Stimulated activated CD4-positive, alpha-beta T cell treated with anti-CD3 and anti-CD28 coated beads, Interleukin-2, amount 100 ng/mL, for 48 hours (primary cell): ENCODE measurements around the gene CYBA.
A peak's percentile ranks its signal among the peaks of the same experiment; 100 is the strongest.

Source experiments
- DNase-seq, 2 donors: peaks; one replicate each; pipeline ENCODE4 v3.0.0-alpha.2; 2020

The CYBA gene

DNA sequence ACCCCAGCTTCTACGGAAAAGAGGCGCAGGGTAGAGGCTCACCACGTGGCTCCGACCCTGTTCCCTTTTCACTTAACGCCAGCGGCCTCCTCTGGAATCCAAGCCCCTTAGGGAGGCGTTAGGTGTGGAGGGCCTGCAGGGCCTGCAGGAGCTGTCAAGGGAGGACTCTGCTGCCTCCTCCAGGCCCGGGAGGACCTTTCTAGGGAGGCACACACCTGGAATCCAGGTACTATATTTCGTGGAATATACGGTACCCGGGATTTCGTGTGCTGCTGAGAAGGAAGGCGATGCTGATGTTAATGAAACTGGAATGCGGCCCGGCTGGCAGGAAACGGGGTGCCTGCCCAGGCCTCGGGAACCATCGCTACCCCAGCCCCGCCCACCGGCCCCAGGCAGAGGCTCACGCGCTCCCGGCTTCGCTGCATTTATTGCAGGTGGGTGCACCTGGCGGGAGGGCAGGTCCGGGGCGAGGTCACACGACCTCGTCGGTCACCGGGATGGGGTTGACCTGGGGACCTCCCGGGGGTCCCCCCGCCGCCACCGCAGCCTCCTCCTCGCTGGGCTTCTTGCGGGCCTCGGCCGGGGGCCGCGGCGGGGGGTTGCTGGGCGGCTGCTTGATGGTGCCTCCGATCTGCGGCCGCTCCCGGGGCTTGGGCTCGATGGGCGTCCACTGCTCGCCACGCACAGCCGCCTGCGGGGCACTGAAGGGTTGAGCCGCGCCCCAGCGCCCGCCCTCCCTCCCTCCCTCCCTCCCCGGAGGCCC lies 7.8 kb downstream of the CYBA start:
- DNase-seq, result no peak

DNA sequence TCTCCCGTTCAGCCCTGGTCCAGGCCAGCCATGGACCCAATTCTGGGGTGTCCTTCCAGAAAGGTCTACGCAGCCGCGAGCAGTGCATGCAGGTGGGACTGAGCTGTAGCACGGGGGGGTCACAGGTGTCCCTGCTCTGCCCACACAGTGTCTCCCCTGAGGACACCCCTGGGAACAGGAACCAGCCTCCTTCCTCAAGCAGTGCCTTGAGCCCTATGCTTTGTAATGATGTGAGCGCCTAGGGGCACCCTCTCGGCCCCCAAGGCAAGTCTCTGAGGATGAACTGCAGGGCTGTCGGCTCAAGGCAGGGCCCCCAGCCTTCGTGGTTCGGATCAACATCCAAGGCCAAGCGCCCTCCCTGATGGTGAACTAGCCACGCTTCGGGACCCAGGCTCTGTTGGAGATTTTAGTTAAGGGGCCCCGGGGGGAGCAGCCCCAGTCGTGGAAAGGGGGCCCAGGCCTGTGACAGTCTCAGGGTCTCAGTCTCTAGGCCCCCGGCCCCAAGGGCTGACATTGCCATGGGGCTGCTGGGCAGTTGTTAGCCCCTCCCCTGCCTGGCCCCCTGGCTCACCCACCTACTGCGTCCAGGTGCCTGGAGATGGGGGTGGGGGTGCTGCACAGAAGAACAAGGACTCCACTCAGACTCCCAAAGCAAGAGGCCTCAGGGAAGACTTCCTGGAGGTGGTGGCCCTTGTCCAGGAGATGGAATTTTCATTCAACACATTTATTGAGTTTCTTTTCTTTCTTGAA lies 10.2 kb downstream of the CYBA start:
- no peak for DNase-seq

- no peak for DNase-seq
These were observed 10.8 kb downstream of the CYBA start for GRCh38 chr16:88640039-88640495.

GRCh38 chr16:88639231-88640038 lies 11.4 kb downstream of the CYBA start:
- DNase-seq, result no peak

GRCh38 chr16:88638323-88639230 lies 12.3 kb downstream of the CYBA start, which contains the start of gene IL17C:
TSS of gene IL17C (plus strand) at chr16:88638572. CDS start at chr16:88638642, 70 bp downstream.
- no peak for DNase-seq

DNA sequence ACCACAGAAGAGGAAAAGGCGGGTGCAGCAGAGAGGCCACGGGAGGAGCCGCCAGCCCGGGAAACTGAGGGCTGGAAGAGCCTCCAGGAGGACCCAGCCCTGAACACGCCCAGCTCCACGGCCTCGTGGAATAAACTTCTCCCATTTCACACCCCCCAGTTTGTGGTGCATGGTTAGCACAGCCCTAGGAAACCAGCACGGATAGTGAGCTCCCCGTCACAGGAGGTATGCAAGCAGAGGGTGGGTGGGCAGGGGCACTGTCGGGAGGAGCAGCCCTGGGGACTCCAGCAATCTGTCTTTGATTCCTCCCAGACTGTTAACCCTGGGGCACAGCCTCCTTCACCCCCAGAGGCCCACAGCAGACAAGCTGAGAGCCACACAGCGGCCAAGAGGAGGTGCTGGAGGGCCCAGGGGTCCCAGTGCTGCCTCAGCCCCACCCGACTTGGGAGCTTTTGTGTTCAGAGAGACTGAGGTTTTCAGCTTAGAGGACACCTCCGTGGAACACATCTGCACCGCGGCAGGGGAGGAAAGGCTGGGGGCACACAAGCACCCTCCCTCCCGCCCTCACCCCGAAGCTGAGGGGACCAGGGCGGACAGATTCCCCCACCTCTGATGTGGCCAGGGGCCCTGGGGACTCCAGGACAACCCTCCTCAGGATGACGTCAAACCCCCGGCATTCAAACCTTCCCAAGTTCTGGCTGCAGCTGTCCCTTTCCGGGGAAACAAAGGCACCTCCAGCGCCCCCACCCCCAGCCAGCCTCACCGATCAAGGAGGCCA lies 14.2 kb downstream of the CYBA start:
- DNase-seq, result no peak

DNA sequence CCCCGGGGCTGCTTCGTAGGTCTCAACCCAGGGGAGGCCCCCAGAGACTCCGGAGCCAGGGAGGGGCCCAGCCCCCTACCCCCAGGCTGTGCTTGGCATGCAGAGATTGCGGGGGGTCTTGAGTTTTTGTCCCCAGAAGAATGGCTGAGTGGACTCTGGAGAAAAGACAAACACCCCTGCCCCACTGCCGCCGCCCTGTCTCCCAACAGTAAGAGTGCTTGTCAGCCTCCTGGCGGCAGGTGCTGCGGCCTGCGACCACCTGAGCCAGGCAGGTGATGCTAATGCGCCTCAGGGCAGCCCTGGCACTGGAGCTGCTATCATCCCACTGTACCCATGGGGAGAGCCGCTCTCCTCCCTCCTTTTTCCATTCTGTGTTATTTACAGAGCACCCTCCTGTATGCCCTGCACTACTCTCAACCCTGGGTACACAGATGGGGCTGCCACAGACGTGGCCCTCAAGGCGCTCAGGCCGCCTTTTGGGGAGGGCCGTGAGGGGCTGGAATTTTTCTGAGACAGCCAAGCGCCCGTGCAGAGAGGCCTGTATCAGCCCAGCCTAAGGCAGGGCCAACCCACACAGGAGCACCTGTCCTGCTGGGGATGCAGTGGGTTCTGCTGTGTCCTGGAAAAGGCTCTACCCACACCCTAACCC lies 15.1 kb downstream of the CYBA start:
- DNase-seq, result no peak

DNA sequence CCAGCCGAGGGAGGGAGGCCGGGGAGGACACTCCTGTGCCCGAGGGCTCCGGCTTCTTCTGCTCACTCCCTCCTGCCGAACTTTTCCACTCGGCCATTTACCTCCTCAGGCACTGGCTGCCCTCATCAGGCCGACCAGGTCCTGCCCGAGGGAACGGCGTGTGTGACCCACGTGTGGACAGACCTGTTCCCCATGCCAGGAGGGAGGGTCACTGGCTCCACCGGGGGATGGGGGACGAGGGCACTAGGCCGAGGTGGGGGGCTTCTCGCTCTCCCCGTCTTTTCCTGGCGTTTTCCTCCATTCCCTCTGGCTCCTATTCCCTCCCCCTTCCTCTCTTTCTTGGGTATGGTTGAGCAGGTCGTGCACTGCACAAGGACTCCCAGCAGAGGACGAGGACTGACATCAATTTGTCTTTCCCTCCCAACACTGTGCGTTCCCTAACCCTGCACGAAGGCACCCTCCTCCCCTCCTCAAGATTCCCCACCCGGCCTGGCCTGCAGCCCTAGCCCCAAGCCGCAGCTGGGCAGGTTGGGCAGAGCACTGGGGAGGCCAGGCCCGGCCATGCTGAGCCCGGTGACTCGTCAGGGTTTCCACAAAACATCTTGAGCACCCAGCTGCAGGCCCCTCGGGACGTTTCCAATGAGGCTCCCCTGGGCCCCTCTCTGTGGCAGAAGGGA lies 15.7 kb downstream of the CYBA start:
- no peak for DNase-seq

DNA sequence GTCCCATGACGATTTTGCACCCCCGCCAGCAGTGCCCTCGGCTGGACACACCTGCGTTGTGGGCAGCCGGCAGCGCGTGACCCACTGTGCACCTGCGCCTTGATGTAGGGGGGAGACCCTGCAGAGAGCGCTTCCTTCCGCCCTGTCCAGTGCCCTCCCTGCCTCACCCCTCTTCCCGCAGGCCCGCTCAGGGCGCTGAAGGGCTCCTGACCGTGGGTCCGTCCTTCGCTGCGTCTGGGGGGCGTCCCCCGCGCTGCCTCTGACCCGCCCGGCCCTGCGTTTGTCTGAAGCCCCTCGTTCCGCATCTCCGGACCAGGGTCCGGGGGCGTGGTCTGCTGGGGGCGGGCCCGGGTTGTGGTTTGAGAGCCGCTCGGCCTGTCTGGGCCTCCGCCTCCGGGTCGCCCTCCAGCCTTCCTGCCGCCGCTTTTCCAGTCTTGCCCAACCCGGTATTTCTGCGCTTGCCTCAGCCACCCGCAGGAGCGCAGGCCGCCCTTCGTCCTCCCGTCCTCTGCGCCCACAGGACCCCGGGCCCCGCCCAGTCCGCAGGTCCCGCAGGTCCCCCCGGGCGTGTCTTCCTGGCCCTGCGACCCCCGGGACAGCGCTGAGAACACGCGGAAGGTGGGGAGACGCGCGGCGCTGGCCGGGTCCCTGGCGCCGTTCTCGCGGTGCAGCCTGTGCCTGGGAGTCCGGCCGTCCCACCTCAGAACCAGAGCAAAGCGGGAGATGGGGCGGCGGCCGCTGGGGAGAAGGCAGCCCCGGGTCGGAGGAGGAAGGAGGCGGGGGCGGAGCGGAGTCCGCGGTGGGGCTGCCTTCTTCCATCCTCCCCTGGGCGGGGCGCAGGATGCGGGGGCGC lies 16.5 kb downstream of the CYBA start:
- peak in 1 of 2 donors; percentile 35 for DNase-seq

GRCh38 chr16:88633684-88634140 lies 17.1 kb downstream of the CYBA start:
- peak in 1 of 2 donors; percentile 32 for DNase-seq

DNA sequence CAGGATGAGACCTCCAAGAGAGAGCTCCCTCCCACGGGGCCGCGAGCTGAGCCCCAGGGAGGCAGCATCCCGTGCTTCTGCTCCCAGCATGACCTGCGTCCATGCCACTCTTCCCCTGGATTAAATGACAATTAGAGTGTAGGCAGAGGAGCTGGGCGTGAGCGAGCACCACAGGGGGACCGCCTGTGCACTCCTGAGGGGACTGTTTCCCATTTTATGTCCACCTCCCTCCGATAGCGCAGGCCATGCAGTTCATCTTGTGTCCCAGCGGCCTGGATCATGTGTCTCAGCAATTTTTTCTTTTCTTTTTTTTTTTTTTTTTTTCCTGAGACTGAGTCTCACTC lies 18.3 kb downstream of the CYBA start:
- DNase-seq, result no peak

DNA sequence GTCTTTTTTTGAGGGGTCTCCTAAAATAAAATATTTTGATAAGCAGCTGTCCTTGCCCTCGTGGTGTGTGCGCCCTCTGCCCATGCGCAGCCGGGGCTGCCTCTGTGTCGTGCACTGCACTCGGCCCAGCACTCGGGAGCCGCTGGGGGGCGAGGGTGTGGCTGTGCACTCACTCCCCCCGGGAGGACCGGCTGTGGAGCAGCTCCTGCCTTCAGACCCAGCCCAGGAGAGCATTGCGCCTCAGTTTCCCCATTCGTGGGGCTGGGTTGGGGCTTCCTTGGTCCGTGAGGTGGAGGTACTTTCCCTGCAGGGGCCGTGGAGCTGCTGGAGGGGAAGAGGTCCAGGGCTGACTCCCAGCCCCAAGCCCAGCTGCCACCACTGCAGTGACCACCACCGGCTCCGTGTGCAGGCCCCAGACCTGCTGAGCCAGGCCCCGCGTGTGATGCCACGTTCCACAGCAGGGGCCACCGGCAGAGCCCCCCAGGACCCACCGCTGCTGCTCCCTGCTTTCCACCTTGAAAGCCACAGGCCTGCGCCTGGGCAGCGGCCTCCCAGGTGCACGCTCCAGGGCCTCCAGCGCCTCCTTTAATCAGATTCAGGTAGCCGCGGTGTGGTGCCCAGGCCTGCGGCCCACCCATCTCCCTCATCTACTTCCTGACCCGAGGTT lies 18.8 kb downstream of the CYBA start:
- DNase-seq, result no peak

DNA sequence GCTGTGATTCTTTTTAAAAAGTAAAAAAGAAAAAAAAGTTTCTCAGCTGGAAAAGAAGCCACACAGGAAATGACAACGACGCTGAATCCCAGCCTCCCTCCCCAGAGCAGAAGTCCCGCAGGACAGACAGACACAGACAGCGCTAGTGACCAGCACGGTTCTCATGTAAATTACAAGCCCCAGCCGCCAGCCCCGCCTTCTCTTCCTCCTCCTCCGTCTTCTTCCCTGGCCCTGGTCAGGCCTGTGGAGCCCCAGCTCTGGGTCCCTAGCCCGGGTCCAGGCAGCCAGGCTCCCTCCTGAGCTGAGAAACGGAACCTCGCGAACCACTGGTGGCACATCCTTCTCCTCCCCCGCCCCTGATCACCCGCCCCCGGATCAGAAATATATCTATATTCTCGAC lies 19.5 kb downstream of the CYBA start:
- no peak for DNase-seq

DNA sequence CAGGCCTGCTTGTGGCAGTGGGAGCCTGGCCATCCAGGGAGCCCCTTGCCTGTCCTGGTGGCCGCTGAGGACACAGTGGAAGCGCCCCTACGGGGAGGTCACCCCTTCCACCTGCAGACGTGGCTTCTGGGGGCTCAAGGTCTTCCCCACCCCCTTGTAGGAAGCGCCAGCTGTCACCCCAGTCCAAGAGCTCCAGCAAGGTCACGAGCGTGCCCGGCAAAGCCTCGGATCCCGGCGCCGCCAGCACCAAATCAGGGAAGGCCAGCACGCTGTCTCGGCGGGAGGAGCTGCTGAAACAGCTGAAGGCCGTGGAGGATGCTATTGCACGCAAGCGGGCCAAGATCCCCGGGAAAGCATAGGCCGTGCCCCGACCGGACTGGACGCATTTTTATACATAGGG lies 19.9 kb downstream of the CYBA start:
- DNase-seq, result no peak

- no peak for DNase-seq
These were observed 20.4 kb downstream of the CYBA start for GRCh38 chr16:88630433-88630832.

GRCh38 chr16:88629835-88630234 lies 21.0 kb downstream of the CYBA start:
- no peak for DNase-seq

GRCh38 chr16:88628512-88628974 lies 22.3 kb downstream of the CYBA start:
- DNase-seq, result no peak
